Trophoblast cell (in vitro differentiated cells and primary cell): Measurements from ENCODE around the gene ARHGAP33.
A peak's percentile ranks its signal among the peaks of the same experiment; 100 is the strongest.

Source experiments
- DNase-seq, 2 donors: peaks; one replicate each; pipeline ENCODE4 v3.0.0-alpha.2; 2016
- H2AFZ ChIP-seq: 2 replicates; pipeline ENCODE4 v1.6.1; 2013; ENCODE audit warnings: low read length, moderate library complexity, mild to moderate bottlenecking; ENCODE audit not compliant: insufficient read depth, poor library complexity
- H2AK5ac ChIP-seq: 2 replicates; pipeline ENCODE4 v1.6.1; 2013; ENCODE audit warnings: mild to moderate bottlenecking, low read length
- H2BK120ac ChIP-seq: 2 replicates; pipeline ENCODE4 v1.6.1; 2013; ENCODE audit warnings: low read length, mild to moderate bottlenecking, moderate library complexity; ENCODE audit not compliant: insufficient read depth, poor library complexity
- H2BK12ac ChIP-seq: 2 replicates; pipeline ENCODE4 v1.6.1; 2013; ENCODE audit warnings: mild to moderate bottlenecking, low read length, moderate library complexity
- H2BK5ac ChIP-seq: 2 replicates; pipeline ENCODE4 v1.6.1; 2013; ENCODE audit warnings: low read length, low read depth, moderate library complexity, mild to moderate bottlenecking; ENCODE audit not compliant: poor library complexity
- H3K14ac ChIP-seq: 2 replicates; pipeline ENCODE4 v1.6.1; 2013; ENCODE audit warnings: mild to moderate bottlenecking, low read length
- H3K18ac ChIP-seq: 2 replicates; pipeline ENCODE4 v1.6.1; 2013; ENCODE audit warnings: mild to moderate bottlenecking, low read length
- H3K23ac ChIP-seq: 2 replicates; pipeline ENCODE4 v1.6.1; 2013; ENCODE audit warnings: low read length
- H3K27ac ChIP-seq: 2 replicates; pipeline ENCODE4 v1.5.1; 2013; ENCODE audit warnings: low read depth, mild to moderate bottlenecking, inconsistent platforms, low read length, moderate library complexity
- H3K27me3 ChIP-seq: 2 replicates; pipeline ENCODE4 v1.6.1; 2013; ENCODE audit warnings: inconsistent platforms, mild to moderate bottlenecking, low read length, moderate library complexity; ENCODE audit not compliant: insufficient read depth
- H3K36me3 ChIP-seq, 2 experiments: 1 replicate in 1 of 2; 2 replicates in 1 of 2; pipeline ENCODE4 v1.6.1; 2013; ENCODE audit warnings: low read length in 2 of 2, mild to moderate bottlenecking in 2 of 2, moderate library complexity in 1 of 2; ENCODE audit not compliant: insufficient read depth in 2 of 2, control insufficient read depth in 1 of 2
- H3K4ac ChIP-seq: 2 replicates; pipeline ENCODE4 v1.6.1; 2013; ENCODE audit warnings: low read depth, mild to moderate bottlenecking, low read length, moderate library complexity
- H3K4me1 ChIP-seq, 2 experiments: 1 replicate in 1 of 2; 2 replicates in 1 of 2; pipeline ENCODE4 v1.6.1; 2013; ENCODE audit warnings: low read length in 2 of 2, mild to moderate bottlenecking in 2 of 2, moderate library complexity in 1 of 2; ENCODE audit not compliant: insufficient read depth in 2 of 2, control insufficient read depth in 1 of 2
- H3K4me2 ChIP-seq: 2 replicates; pipeline ENCODE4 v1.6.1; 2013; ENCODE audit warnings: inconsistent platforms, mild to moderate bottlenecking, low read length, moderate library complexity
- H3K4me3 ChIP-seq: 2 replicates; pipeline ENCODE4 v1.5.1; 2013; ENCODE audit warnings: mild to moderate bottlenecking, low read depth, low read length, inconsistent platforms
- H3K79me1 ChIP-seq: one replicate; pipeline ENCODE4 v1.6.1; 2013; ENCODE audit warnings: low read length
- H3K79me2 ChIP-seq: 2 replicates; pipeline ENCODE4 v1.6.1; 2013; ENCODE audit warnings: low read length, mild to moderate bottlenecking; ENCODE audit not compliant: control insufficient read depth, insufficient read depth, poor library complexity
- H3K9ac ChIP-seq: 2 replicates; pipeline ENCODE4 v1.6.1; 2013; ENCODE audit warnings: mild to moderate bottlenecking, low read length
- H3K9me3 ChIP-seq: 2 replicates; pipeline ENCODE4 v1.6.1; 2013; ENCODE audit warnings: low read depth, mild to moderate bottlenecking, control low read depth, inconsistent platforms, low read length; ENCODE audit not compliant: insufficient read depth
- H4K12ac ChIP-seq: 2 replicates; pipeline ENCODE4 v1.6.1; 2013; ENCODE audit warnings: low read depth, mild to moderate bottlenecking, low read length, moderate library complexity
- H4K8ac ChIP-seq: 2 replicates; pipeline ENCODE4 v1.6.1; 2013; ENCODE audit warnings: low read depth, mild to moderate bottlenecking, low read length, moderate library complexity
- H4K91ac ChIP-seq: one replicate; pipeline ENCODE4 v1.6.1; 2013; ENCODE audit warnings: low read depth, mild to moderate bottlenecking, low read length, moderate library complexity
- WGBS: extraction: QIAGEN DNeasy Blood & Tissue Kit; methylation state at CpG from one replicate; pipeline ENCODE4 v1.1.7; 2013; ENCODE audit warnings: missing lambda C conversion rate; ENCODE audit not compliant: insufficient read length, insufficient coverage; ENCODE audit errors: extremely low coverage; 5-methylcytosine and 5-hydroxymethylcytosine counted together

The ARHGAP33 gene

GRCh38 chr19:35736913-35737886, 38.2 kb upstream of the ARHGAP33 start:
- no peak for DNase-seq
- Histone ChIP-seq H3K4me3 (no peak overlapping the region), H2BK12ac (no peak overlapping the region), H3K4ac (no peak overlapping the region), H3K9ac (no peak overlapping the region), H3K18ac (no peak overlapping the region), H4K8ac (no peak overlapping the region), H2BK5ac (no peak overlapping the region), H3K27me3 (no peaks in the 10 kb centered on the region), H3K4me2 (no peak overlapping the region), H4K12ac (no peak overlapping the region), H2AFZ (no peak overlapping the region), H2BK120ac (no peak overlapping the region), H3K79me1 (peaks cover 3% of the 10 kb centered on the region), H3K79me2 (no peaks in the 10 kb centered on the region), H4K91ac (no peak overlapping the region), H3K27ac (no peak overlapping the region), H3K23ac (no peak overlapping the region), H3K36me3 (peaks cover 61 to 64% of the 10 kb centered on the region in 2 experiments), H3K9me3 (no peaks in the 10 kb centered on the region), H3K14ac (no peak overlapping the region), H2AK5ac (no peak overlapping the region), H3K4me1 (peaks cover 5% of the 10 kb centered on the region in 2 experiments)
- WGBS = no CpG with 5 or more reads among the region's 22 CpGs

DNA sequence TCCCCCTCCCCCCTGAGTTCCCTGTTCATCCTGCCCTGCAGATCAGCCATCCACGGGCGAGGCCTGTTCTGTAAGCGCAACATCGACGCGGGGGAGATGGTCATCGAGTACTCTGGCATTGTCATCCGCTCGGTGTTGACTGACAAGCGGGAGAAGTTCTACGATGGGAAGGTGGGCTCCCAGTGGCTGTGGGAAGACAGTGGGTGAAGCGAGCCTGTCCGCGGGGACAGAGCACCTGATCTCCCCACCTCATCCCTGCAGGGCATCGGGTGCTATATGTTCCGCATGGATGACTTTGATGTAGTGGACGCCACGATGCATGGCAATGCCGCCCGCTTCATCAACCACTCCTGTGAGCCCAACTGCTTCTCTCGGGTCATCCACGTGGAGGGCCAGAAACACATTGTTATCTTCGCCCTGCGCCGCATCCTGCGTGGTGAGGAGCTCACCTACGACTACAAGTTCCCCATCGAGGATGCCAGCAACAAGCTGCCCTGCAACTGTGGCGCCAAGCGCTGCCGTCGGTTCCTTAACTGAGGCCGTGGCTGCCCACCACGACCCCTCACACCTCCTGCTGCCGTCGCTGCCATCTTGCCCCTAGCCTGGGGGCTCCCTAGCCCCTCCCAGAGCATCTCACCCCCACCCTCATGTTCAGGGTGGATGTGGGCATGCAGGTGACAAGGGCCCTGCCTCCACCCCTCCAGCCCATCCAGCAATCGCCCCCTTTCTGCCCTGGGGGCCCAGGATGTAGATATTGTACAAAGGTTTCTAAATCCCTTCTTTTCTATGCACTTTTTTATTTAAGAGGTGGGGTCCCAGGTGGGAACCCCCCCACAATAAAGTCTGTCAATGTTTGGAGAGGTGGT, 37.1 kb upstream of the ARHGAP33 start:
- Histone ChIP-seq H3K36me3 (peaks cover 53 to 58% of the 10 kb centered on the region in 2 experiments), H2BK5ac (no peak overlapping the region), H3K79me1 (peaks cover 3% of the 10 kb centered on the region)

DNA sequence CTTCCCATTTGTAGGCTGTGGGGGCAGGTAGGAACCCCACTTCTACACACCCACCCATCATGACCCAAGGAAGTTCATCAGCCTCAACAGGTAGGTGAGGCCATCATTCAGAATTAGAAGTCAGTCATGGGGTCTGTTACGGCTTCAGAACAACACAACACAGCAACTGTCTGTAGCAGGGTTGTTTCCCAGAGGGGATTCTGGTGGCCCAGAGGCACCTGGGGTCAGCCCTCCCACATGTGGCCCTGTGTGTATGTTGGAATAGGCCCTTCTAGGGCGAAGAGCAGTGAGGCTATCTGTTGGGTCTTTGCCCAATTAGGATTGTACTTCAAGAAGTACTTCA, 36.5 kb upstream of the ARHGAP33 start:
- no peak overlapping the region for H3K18ac ChIP-seq
- peaks cover 3% of the 10 kb centered on the region for H3K79me1 ChIP-seq
- H2BK120ac ChIP-seq = no peak overlapping the region
- no peak overlapping the region for H2BK5ac ChIP-seq
- no peak overlapping the region for H2BK12ac ChIP-seq
- H4K91ac ChIP-seq = no peak overlapping the region
- H3K27me3 ChIP-seq = no peaks in the 10 kb centered on the region
- no peak overlapping the region for H3K4me3 ChIP-seq
- no peak overlapping the region for H3K4me2 ChIP-seq
- H3K27ac ChIP-seq = no peak overlapping the region
- WGBS = no CpG with 5 or more reads among the region's 2 CpGs
- H3K4ac ChIP-seq = no peak overlapping the region
- no peak overlapping the region for H4K12ac ChIP-seq
- H2AK5ac ChIP-seq = no peak overlapping the region
- H3K9ac ChIP-seq = no peak overlapping the region
- H4K8ac ChIP-seq = no peak overlapping the region
- H3K36me3 ChIP-seq = peaks cover 50 to 52% of the 10 kb centered on the region in 2 experiments
- no peaks in the 10 kb centered on the region for H3K79me2 ChIP-seq
- H2AFZ ChIP-seq = no peak overlapping the region
- no peaks in the 10 kb centered on the region for H3K9me3 ChIP-seq
- DNase-seq = no peak
- peaks cover 5% of the 10 kb centered on the region in 2 experiments for H3K4me1 ChIP-seq
- H3K23ac ChIP-seq = no peak overlapping the region
- H3K14ac ChIP-seq = no peak overlapping the region

More for the DNA sequence above, 37.1 kb upstream of the ARHGAP33 start:
- Histone ChIP-seq H2AK5ac (no peak overlapping the region), H2AFZ (no peak overlapping the region), H3K4me1 (peaks cover 5% of the 10 kb centered on the region in 2 experiments), H3K4me3 (no peak overlapping the region), H4K12ac (no peak overlapping the region), H2BK12ac (no peak overlapping the region), H2BK120ac (no peak overlapping the region), H3K27me3 (no peaks in the 10 kb centered on the region), H3K79me2 (no peaks in the 10 kb centered on the region), H3K9me3 (no peaks in the 10 kb centered on the region), H4K8ac (no peak overlapping the region), H3K14ac (no peak overlapping the region), H4K91ac (no peak overlapping the region), H3K23ac (no peak overlapping the region), H3K27ac (no peak overlapping the region), H3K9ac (no peak overlapping the region), H3K4ac (no peak overlapping the region), H3K18ac (no peak overlapping the region), H3K4me2 (no peak overlapping the region)
- no CpG with 5 or more reads among the region's 37 CpGs for WGBS
- DNase-seq = no peak

GRCh38 chr19:35739275-35740107, 35.9 kb upstream of the ARHGAP33 start:
- no CpG with 5 or more reads among the region's 29 CpGs for WGBS
- Histone ChIP-seq H2BK120ac (no peak overlapping the region), H4K12ac (no peak overlapping the region)

More at GRCh38 chr19:35739275-35740107, 35.9 kb upstream of the ARHGAP33 start:
- Histone ChIP-seq H3K79me1 (no peaks in the 10 kb centered on the region), H2BK5ac (no peak overlapping the region), H4K8ac (no peak overlapping the region), H2AK5ac (no peak overlapping the region), H3K27me3 (no peaks in the 10 kb centered on the region), H3K9ac (peak overlapping the region; percentile 13), H3K4me1 (peaks cover 7 to 10% of the 10 kb centered on the region in 2 experiments), H3K79me2 (no peaks in the 10 kb centered on the region), H3K18ac (no peak overlapping the region), H3K4me3 (no peak overlapping the region), H2AFZ (no peak overlapping the region), H3K27ac (peak overlapping the region; percentile 44), H3K36me3 (peaks cover 43 to 46% of the 10 kb centered on the region in 2 experiments), H3K9me3 (peaks cover 1% of the 10 kb centered on the region), H3K4ac (no peak overlapping the region), H2BK12ac (no peak overlapping the region), H4K91ac (no peak overlapping the region), H3K4me2 (peak overlapping the region; percentile 95), H3K14ac (no peak overlapping the region), H3K23ac (no peak overlapping the region)
- DNase-seq = no peak
